RWPE1 (cell line): Measurements from ENCODE around the gene URM1.

Experiments
- CTCF ChIA-PET: fragments of 350-600 bp; sonication (Branson Sonifier 250); formaldehyde crosslinking; extraction: SDS; loops from one replicate; lab custom pipeline; 2021; lab: Yijun Ruan, JAX
- POLR2A ChIA-PET: fragments of 400-600 bp; formaldehyde crosslinking; extraction: SDS; loops from one replicate; lab custom pipeline; 2020; ENCODE audit warnings: antibody characterized with exemption; ENCODE audit not compliant: low non-redundant PET; lab: Yijun Ruan, JAX
- DNase-seq: peaks from one replicate; pipeline ENCODE4 v3.0.0; 2012; ENCODE audit warnings: low spot score
- H3K27ac ChIP-seq: fragments of 450-650 bp; 2 replicates; pipeline ENCODE4 v1.5.1; 2017
- CTCF ChIP-seq: fragments of 450-650 bp; conservative IDR thresholded peaks from 2 replicates; pipeline ENCODE4 v1.5.1; 2017; ENCODE audit warnings: low read depth, mild to moderate bottlenecking

Gene URM1

DNA sequence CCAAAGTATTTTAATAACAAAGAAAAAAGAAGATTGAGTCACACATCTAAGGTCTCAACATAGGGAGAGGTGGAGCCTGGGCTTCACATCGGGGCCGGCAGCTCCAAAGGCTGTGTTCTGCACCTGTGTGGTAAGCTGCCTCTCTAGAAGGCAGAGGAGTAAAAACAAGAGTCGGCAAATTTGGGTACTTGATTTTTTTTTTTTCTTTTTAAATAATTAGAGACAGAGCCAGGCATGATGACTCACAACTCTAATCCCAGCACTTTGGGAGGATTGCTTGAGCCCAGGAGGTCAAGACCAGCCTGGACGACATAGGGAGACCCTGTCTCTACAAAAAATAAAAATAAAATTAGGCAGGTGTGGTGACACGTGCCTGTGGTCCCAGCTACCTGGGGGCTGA is 4.7 kb downstream of the URM1 start:
- ChIA-PET POLR2A (no interaction called here), CTCF (no interaction called here)
- no peak for DNase-seq
- no peak for TF ChIP-seq CTCF
- peak overlapping the region; percentile 32 for H3K27ac ChIP-seq

DNA sequence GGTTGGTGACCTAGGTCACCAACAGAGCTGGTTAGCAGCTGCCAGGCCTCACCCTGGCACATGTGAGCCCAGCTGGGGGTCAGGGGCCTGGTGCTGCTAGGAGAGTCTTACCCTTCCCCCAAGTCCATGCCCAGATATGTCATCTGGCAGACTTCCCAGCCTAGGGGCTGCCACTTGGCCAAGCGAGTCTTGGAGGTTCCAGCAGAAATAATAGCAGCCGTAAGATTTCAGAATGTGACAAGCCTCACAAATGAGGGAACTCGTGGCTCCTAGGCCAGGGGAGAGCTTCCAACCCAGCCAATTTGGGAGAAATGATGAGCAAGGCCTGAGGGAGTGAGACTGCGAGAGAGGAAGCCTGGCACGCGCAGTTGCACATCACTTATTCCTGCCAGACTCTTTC is 11.1 kb downstream of the URM1 start:
- no peak for TF ChIP-seq CTCF
- DNase-seq, result no peak
- CTCF ChIA-PET, result no interaction called here
- POLR2A ChIA-PET, result interaction anchor here (0.5 kb wide), 1 partner anchor 381 kb away, joined by 4 read pairs; no protein-coding TSS in a partner anchor
- peak overlapping the region; percentile 25 for H3K27ac ChIP-seq

GRCh38 chr9:128383007-128383753 is 12.0 kb downstream of the URM1 start:
- H3K27ac ChIP-seq, result peak overlapping the region; percentile 25
- ChIA-PET CTCF (interaction anchor here (0.9 to 1.4 kb wide), 3 partner anchors 41 to 90 kb away, joined by 3 to 8 read pairs (median 3); no protein-coding TSS in a partner anchor), POLR2A (interaction anchor here (0.5 to 0.9 kb wide), 2 partner anchors 11 to 380 kb away, joined by 3 to 4 read pairs; no protein-coding TSS in a partner anchor)
- TF ChIP-seq CTCF, result no peak
- DNase-seq, result no peak

DNA sequence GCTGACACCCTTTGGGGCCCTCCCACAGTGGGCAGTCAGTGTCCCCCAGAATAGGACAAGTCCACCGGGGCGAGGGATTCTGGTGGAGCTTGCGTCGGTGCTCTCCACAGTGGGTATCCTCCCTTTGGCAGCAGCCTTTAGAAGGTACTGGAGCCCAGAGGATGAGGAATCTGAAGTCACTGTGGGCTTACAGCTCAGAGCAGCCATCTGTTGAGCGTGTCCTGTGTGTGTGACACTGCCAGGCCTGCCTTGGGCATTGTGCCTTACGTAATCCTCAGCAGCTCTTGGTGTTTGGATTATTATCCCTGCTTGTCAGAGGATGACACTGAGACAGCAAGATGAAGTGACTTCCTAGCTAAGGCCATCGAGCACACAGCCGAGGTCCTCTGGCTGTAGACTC is 12.6 kb downstream of the URM1 start:
- CTCF ChIA-PET, result interaction anchor here (1.1 to 1.4 kb wide), 2 partner anchors 42 to 89 kb away, joined by 3 to 8 read pairs; no protein-coding TSS in a partner anchor
- no peak for DNase-seq
- POLR2A ChIA-PET, result interaction anchor here (0.9 kb wide), 1 partner anchor 10 kb away, joined by 3 read pairs; no protein-coding TSS in a partner anchor
- H3K27ac ChIP-seq, result peak overlapping the region; percentile 2; the same call in 1 of the 2 replicates
- no peak for TF ChIP-seq CTCF

DNA sequence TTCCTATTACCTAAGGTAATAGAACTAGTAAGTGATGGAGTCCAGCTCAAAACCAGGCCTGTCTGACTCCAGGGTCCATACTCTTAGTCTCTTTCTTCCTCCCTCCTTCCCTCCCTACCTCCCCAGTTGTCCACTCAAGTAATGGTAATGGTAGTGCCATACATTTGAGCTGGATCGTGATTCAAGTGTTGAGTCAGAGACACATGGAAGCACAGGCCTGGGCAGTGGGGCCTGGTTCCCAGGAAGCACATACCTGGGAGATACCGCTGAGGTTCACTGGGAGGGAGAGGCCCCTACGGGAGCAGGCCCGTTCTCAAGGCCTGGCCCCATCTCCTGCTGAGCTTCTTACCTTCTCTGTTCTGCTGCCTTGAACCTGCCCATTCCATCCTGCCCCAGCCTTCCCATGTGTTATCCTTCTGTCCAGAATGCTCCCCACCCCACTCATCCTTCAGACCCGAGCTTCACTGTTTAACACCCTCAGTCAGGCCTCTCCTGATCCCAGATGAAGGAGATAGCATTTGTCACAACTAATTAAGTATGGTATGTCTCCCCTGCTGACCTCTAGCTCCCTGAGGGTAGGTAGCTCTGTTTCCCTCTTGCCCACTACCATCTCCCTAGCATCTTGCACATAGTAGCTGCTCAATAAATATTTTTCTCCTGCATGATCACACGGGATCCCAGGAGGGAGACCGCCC is 13.8 kb downstream of the URM1 start:
- no peak overlapping the region for H3K27ac ChIP-seq
- TF ChIP-seq CTCF, result no peak
- CTCF ChIA-PET, result no interaction called here
- DNase-seq, result no peak
- POLR2A ChIA-PET, result no interaction called here
